RPMI7951 (cell line): ENCODE data around the gene ARID2. TPM values are rescaled to one million over a fixed set of nuclear protein-coding genes. Genes with fewer than 3 reads are reported as not detected.
A peak's percentile ranks its signal among the peaks of the same experiment; 100 is the strongest.

Experiments used
- DNase-seq: peaks from one replicate; pipeline ENCODE4 v3.0.0-alpha.2; 2012; ENCODE audit warnings: low read depth
- total RNA-seq: library from RNA; depleted of rRNA; stranded (reverse); fragments of >200 nt; shearing (Covaris generic); gene quantifications from 2 replicates; pipeline ENCODE4 v1.2.3, GENCODE V29; 2014; rRNA removed

Gene ARID2
- total RNA-seq: 11.7 and 16.7 TPM in 2 replicates

DNA sequence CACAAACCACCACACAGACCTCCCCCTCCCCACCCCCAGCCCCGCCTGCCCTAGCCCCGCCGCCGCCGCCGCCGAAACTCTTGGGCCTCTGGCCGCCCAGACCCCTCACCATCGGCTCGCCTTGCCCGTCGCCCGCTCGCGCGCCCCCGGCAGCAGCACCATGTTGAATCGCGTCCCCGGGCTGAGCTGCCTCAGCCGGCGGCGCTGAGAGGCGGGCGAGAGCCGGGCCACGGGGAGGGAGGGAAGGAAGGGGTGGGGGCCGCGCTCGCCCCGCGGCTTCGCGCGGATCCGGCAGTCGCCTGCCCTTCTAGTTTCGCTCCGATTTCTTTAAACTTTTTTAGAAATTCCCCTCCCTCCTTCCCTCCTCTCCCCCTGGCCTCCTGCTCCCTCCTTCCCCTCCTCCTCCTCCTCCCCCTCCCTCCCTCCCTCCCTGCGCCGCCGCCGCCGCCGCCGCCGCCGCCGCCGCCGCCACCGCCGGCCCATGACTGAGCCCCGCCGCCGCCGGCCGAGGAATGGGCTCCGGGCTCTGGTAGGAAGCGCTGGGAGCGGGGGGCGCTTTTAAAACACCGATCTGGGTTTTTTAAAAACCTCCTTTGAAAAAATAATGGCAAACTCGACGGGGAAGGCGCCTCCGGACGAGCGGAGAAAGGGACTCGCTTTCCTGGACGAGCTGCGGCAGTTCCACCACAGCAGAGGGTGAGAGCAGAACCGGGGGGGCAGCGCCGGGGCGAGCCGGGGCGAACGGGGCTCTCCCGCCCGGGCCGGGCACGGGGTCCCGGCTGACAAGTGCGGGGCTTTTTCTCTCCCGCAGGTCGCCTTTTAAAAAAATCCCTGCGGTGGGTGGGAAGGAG is at the start of gene ARID2:
Gene ARID2, plus strand, starts transcription at position 474 of the 851 bp plus-strand sequence. Its CDS starts 131 bp downstream, at position 605.
- peak; percentile 71 for DNase-seq

DNA sequence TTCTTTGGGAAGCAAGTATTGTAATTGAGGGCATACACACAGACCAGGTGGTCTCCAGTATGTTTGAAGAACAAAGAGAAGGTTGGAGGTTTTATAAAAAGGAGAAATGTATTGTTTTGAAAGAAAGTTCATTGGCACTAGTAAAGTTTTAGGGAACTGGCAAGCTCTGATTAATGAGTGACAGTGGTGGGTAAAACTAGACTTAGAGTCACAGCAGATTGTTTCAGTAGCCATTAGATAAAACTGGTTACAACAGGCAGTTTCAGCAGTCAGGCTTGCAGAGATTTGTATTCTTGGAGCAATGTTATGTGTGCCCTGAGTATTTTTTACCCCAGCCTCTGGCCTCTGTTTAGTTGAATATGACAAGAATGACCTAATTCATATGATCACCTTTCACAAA is 49.1 kb upstream of the ARID2 start:
- DNase-seq: no peak

DNA sequence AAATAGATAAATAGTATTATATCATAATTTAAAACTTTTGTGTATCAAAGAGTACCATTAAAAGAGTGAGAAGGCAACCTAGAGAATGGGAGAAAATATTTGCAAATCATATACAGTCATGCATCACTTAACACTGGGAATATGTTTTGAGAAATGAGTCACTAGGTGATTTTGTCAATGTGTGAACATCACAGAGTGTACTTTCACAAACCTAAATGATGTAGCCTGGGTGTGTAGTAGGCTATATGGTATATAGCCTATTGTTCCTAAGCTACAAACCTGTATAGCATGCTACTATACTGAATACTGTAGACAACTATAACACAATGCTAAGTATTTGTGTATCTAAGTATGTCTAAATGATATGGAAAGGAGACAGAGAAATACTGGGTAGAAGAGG is 48.0 kb upstream of the ARID2 start:
- no peak for DNase-seq

GRCh38 chr12:45685680-45686079 is 43.8 kb upstream of the ARID2 start:
- no peak for DNase-seq

- no peak for DNase-seq
These were observed 42.2 kb upstream of the ARID2 start for GRCh38 chr12:45687081-45688015.

GRCh38 chr12:45688183-45688582 is 41.3 kb upstream of the ARID2 start:
- peak; percentile 7 for DNase-seq

DNA sequence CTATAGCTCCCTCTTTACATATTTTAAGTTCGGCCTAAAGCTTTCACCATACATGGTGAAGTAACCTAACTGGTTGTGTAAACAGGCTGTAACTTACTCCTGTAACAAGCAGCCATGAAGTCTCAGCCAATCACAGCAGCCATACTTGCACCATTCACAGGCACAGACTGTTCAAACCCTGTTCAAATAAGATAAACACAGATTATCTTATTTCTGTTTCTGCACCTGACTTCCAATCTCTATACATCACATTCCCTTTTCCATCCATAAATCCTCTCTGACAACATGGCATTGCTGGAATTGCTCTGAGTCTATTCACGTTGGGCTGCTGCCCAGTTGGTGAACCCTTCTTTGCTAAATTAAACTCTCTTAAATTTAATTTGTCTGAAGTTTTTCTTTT is 34.5 kb upstream of the ARID2 start:
- DNase-seq: no peak

DNA sequence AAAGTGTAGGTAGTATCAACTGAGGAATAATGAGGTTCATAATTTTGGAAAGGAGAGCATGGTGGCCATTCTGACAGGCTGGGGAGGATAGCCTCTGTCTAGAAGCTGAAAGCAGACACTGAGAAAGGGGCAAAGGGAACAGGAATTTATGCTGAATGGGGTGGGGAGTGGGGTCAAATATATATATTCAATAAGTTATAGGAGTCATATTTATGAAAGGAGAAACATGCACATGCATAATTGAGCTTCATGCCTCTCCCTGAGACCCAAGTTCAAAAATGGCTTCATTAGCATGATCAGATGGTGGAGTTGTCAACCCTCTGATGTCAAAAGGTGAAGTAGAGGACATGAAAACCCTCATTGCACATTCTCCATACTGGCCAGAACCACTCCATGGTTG is 33.9 kb upstream of the ARID2 start:
- no peak for DNase-seq

DNA sequence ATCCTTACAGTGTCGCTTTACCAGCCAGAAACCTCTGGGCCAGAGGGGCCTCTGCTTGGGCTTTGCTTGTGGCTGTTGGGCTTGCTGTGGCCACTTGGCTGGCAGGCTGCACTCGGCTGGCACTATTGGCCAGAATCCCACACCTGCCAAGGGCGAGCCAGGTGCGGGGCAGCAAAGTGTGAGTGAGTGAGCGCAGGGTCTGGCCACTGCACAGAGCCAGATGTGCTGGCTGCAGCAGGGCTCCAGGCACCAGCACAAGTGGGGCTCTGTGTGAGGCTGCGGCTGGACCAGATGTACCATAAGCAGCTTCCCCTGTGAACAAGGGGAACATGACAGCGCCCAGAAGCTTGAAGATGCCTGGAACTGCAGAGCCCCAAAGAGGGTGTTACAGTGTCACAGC is 33.5 kb upstream of the ARID2 start:
- DNase-seq: no peak

GRCh38 chr12:45697371-45697770 is 32.1 kb upstream of the ARID2 start:
- DNase-seq: no peak

DNA sequence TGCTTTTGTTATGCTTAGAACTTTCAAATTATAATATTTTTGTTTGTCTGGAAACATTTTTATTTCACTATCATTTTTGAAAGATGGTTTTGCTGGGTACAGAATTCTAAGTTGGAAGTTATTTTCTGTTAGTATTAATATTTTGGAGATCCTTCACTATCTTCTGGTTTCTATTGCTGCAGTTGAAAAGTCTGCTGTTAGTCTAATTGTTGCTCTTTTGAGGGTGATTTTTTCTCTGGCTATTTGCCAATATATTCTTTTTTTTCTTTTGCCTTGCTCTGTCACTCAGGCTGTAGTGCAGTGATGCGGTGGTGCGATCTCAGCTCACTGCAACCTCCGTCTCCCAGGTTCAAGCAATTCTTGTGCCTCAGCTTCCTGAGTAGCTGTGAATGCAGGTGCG is 28.2 kb upstream of the ARID2 start:
- no peak for DNase-seq

- peak; percentile 12 for DNase-seq
These were observed 25.6 kb upstream of the ARID2 start for GRCh38 chr12:45703942-45704341.

DNA sequence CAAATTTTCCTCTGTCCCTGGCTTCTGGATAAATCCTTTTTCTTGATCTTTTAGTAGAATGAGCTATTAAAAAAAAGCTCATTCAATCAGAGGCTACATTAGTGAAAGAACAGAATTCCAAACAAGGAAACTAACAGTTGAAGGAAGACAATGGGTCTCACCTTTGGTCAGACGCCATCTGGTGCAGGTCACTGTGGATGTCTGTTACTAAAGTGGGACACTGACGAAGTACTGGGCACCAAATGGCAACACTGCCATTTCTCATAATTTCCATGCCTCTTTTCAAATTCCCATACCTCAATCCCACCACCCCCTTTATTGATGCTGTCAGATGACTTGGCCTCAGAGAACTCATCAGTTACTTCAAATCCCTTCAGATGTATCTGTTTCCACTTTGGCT is 24.5 kb upstream of the ARID2 start:
- no peak for DNase-seq

DNA sequence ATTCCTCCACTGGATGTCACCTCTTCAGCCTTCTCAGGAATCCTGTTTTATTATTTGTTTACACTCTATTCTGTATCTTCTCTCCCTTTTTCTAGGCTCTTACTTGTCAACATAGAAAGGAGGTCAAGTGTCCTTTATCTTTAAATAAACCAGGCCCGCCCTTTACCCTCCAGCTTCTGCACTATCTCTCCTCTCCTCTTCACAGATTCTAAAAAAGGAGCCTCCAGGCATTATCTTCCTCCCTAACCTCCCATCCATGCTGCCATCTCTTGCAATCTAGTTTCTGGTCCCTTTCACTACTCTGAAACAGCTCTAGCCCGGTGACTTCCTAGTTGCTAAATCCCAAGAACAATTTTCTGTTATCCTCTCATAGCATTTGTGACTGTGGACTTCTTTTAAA is 24.1 kb upstream of the ARID2 start:
- no peak for DNase-seq

DNA sequence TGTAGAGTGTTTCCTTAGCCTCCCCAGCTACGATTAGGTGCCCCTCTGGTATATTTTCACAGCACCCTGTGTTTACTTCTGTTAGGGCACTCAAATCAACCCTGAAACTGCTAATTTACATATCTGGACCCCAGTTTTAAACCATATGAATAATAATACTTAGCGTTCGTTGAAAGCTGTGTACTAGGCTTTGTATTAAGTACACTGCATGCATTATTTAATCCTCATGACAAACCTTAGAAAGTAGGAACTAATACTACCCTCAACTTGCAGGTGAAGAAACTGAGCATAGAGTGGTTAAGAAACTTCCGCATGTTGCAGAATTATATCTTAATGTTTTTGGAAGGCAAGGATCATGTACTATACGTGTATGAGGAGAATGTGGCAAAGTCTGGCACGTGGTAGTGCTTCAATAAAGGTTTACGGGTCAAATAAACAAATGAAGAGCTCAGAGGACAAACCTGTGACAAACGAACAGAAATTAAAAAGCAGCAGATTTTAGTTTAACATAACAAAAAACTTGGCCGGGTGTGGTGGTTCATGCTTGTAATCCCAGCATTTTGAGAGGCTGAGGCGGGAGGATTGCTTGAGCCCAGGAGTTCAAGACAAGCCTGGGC is 22.2 kb upstream of the ARID2 start:
- no peak for DNase-seq

- DNase-seq: no peak
These were observed 21.1 kb upstream of the ARID2 start for GRCh38 chr12:45708363-45708762.

DNA sequence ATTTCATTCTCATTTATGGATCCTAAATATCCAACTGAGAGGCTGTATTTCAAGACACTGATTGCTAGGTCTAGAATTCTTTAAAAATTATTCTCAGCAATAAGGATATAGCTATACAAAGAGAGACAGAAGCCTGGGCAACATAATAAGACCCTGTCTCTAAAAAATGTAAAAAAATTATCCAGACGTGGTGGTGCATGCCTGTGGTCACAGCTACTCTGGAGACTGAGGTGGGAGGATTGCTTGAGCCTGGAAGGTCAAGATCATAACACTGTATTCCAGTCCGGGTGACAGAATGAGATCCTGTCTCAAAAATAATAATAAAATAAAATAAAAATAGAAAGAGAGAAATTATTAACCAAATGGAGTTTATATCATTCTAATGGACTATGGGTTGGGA is 20.6 kb upstream of the ARID2 start:
- DNase-seq: no peak

- DNase-seq: no peak
These were observed 17.2 kb upstream of the ARID2 start for GRCh38 chr12:45712319-45712718.

DNA sequence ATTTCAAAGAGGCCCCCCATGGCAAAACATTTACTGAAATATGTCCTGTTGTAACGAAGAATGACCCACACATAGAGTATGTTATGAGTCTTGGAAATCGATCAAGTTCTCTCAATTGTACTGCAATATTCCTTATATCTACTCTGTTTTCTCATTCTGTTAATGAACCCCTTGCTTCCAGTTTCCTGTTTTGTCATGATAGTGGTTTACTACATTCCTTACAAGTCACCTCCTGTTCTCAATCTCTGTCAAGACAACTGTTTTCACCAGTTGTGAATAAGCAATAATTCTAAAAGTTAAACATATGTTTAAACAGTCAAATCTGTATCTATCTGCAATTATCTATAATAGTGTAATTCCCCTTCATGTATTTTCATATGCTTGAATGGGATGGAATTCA is 16.4 kb upstream of the ARID2 start:
- peak; percentile 2 for DNase-seq

DNA sequence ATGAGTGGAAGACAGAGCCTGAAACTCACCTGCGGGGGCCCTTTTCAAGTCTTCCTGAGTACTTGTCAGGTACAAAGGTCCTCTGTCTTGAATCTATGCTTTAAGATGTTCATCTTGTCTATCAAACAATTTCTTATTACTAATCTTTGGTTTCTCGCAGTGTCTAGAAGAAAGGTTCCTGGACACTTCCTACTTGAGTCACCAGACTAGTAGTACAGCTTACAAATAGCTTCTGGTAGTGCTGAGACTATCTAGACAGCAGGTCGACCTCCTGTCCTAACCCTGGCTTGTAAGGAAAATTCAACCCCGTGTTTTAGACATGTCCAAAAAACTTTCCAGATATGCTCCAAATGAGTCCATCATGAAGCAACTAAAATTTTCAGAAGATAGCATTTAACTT is 11.2 kb upstream of the ARID2 start:
- no peak for DNase-seq

GRCh38 chr12:45720069-45720468 is 9.4 kb upstream of the ARID2 start:
- no peak for DNase-seq

GRCh38 chr12:45721369-45721768 is 8.1 kb upstream of the ARID2 start:
- DNase-seq: no peak
